ENCODE data around the gene DACH1. TPM values are rescaled to one million over a fixed set of nuclear protein-coding genes. Genes with fewer than 3 reads are reported as not detected.
"Not testable (repeated sequence)": the region's sequence is repeated elsewhere in the genome, so short reads cannot be mapped to it uniquely, and the experiment has no call there.

DACH1 gene
- polyA plus RNA-seq, 3 donors, result 0.03 to 0.69 (median 0.26) TPM

- intact Hi-C loops (cut with micrococcal nuclease), result no loop called here
- Histone ChIP-seq H3K4me1 (ENCODE audit: control insufficient read depth in 1 of 2, insufficient read depth in 2 of 2, low read length in 2 of 2) (no peaks in the 10 kb centered on the region), H3K4me2 (replicated peaks; ENCODE audit: extremely low read depth, low read length, poor library complexity, severe bottlenecking) (no peak overlapping the region), H3K9ac (ENCODE audit: insufficient read depth, low read length, poor library complexity, severe bottlenecking) (no peak overlapping the region), H3K36me3 (replicated peaks in 1 of 2; ENCODE audit: control insufficient read depth in 1 of 2, insufficient read depth in 2 of 2, low read length in 2 of 2) (no peaks in the 10 kb centered on the region), H2AFZ (ENCODE audit: insufficient read depth, low read depth, low read length, poor library complexity, severe bottlenecking) (no peak overlapping the region), H3K4me3 (replicated peaks in 1 of 3; ENCODE audit: low read depth in 2 of 3, low read length in 3 of 3) (no peak overlapping the region), H4K20me1 (ENCODE audit: insufficient read depth, low read length) (no peaks in the 10 kb centered on the region), H3K27me3 (ENCODE audit: control insufficient read depth in 2 of 2, insufficient read depth in 2 of 2, low read length in 2 of 2) (no peaks in the 10 kb centered on the region), H3K9me3 (replicated peaks in 1 of 2; ENCODE audit: control insufficient read depth in 1 of 2, insufficient read depth in 1 of 2, low read length in 2 of 2) (no peaks in the 10 kb centered on the region), H3K79me2 (ENCODE audit: insufficient read depth, low read length) (no peaks in the 10 kb centered on the region), H3K27ac (ENCODE audit: low read depth in 1 of 2, low read length in 2 of 2) (no peak overlapping the region)
- H3K27me3 Mint-ChIP-seq (ENCODE audit: low read depth in 3 of 3), result no peaks in the 10 kb centered on the region
- no peak for DNase-seq
- no peak overlapping the region for H3K4me3 Mint-ChIP-seq
- H3K27ac Mint-ChIP-seq, result no peak overlapping the region
- WGBS (ENCODE audit: insufficient coverage), result no CpG with 5 or more reads among the region's 2 CpGs
- TF ChIP-seq, protein P1, sequence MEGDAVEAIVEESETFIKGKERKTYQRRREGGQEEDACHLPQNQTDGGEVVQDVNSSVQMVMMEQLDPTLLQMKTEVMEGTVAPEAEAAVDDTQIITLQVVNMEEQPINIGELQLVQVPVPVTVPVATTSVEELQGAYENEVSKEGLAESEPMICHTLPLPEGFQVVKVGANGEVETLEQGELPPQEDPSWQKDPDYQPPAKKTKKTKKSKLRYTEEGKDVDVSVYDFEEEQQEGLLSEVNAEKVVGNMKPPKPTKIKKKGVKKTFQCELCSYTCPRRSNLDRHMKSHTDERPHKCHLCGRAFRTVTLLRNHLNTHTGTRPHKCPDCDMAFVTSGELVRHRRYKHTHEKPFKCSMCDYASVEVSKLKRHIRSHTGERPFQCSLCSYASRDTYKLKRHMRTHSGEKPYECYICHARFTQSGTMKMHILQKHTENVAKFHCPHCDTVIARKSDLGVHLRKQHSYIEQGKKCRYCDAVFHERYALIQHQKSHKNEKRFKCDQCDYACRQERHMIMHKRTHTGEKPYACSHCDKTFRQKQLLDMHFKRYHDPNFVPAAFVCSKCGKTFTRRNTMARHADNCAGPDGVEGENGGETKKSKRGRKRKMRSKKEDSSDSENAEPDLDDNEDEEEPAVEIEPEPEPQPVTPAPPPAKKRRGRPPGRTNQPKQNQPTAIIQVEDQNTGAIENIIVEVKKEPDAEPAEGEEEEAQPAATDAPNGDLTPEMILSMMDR (IDR thresholded peaks at IDR 0.05), result no peak
- H3K36me3 Mint-ChIP-seq, result no peaks in the 10 kb centered on the region
- no peaks in the 10 kb centered on the region for H3K9me3 Mint-ChIP-seq
- peaks cover 3% of the 10 kb centered on the region for H3K4me1 Mint-ChIP-seq
These were observed 81.6 kb downstream of the DACH1 start for GRCh38 chr13:71785361-71785760.

DNA sequence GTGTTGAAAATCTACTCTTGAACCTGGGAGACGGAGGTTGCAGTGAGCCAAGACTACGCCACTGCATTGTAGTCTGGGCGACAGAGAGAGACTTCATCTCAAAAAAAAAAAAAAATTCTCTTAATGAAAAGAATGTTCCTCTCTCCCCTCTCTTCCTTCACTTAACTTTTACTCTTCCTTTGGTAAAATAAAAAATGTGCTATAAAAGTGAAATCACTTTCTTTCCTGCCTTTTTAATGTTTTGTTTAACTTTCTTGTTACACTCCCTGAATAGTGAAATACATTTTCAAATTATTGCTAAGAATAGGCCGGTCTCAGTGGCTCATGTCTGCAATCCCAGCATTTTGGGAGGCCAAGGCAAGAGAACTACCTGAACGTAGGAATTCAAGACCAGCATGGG lies 86.5 kb downstream of the DACH1 start:
- Histone ChIP-seq H2AFZ (ENCODE audit: insufficient read depth, low read depth, low read length, poor library complexity, severe bottlenecking) (no peak overlapping the region), H3K9me3 (replicated peaks in 1 of 2; ENCODE audit: control insufficient read depth in 1 of 2, insufficient read depth in 1 of 2, low read length in 2 of 2) (no peaks in the 10 kb centered on the region), H3K36me3 (replicated peaks in 1 of 2; ENCODE audit: control insufficient read depth in 1 of 2, insufficient read depth in 2 of 2, low read length in 2 of 2) (no peaks in the 10 kb centered on the region), H4K20me1 (ENCODE audit: insufficient read depth, low read length) (no peaks in the 10 kb centered on the region), H3K27ac (ENCODE audit: low read depth in 1 of 2, low read length in 2 of 2) (no peak overlapping the region), H3K4me2 (replicated peaks; ENCODE audit: extremely low read depth, low read length, poor library complexity, severe bottlenecking) (no peak overlapping the region), H3K4me1 (ENCODE audit: control insufficient read depth in 1 of 2, insufficient read depth in 2 of 2, low read length in 2 of 2) (peaks cover 3 to 13% of the 10 kb centered on the region in 2 donors), H3K4me3 (replicated peaks in 1 of 3; ENCODE audit: low read depth in 2 of 3, low read length in 3 of 3) (no peak overlapping the region), H3K79me2 (ENCODE audit: insufficient read depth, low read length) (no peaks in the 10 kb centered on the region), H3K9ac (ENCODE audit: insufficient read depth, low read length, poor library complexity, severe bottlenecking) (no peak overlapping the region), H3K27me3 (ENCODE audit: control insufficient read depth in 2 of 2, insufficient read depth in 2 of 2, low read length in 2 of 2) (no peaks in the 10 kb centered on the region)
- TF ChIP-seq, protein P1 (IDR thresholded peaks at IDR 0.05), result no peak
- H3K27me3 Mint-ChIP-seq (ENCODE audit: low read depth in 3 of 3), result no peaks in the 10 kb centered on the region
- intact Hi-C loops (cut with micrococcal nuclease), result no loop called here
- H3K4me3 Mint-ChIP-seq, result no peak overlapping the region
- DNase-seq, result no peak
- no CpG with 5 or more reads among the region's 5 CpGs for WGBS (ENCODE audit: insufficient coverage)
- peaks cover 11% of the 10 kb centered on the region for H3K4me1 Mint-ChIP-seq
- no peaks in the 10 kb centered on the region for H3K9me3 Mint-ChIP-seq
- no peak overlapping the region for H3K27ac Mint-ChIP-seq
- no peaks in the 10 kb centered on the region for H3K36me3 Mint-ChIP-seq

DNA sequence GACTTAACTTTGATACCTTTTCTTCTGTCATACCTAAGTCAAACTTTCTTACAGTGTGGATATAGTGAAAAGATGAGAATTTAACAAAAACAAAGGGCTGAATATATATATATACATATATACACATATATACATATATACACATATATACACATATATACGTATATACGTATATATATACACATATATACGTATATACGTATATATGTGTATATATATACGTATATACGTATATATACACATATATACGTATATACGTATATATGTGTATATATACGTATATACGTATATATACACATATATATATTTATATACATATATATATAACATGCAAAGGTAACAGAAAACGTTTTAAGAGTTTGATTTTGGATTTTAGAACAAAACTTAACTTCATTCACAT lies 88.0 kb downstream of the DACH1 start:
- H3K27ac ChIP-seq (ENCODE audit: low read depth in 1 of 2, low read length in 2 of 2); H3K9me3 Mint-ChIP-seq; H2AFZ ChIP-seq (ENCODE audit: insufficient read depth, low read depth, low read length, poor library complexity, severe bottlenecking); H3K27ac Mint-ChIP-seq; intact Hi-C loops (cut with micrococcal nuclease); H3K36me3 Mint-ChIP-seq; H3K4me3 ChIP-seq (replicated peaks in 1 of 3; ENCODE audit: low read depth in 2 of 3, low read length in 3 of 3); H3K9ac ChIP-seq (ENCODE audit: insufficient read depth, low read length, poor library complexity, severe bottlenecking); H3K4me2 ChIP-seq (replicated peaks; ENCODE audit: extremely low read depth, low read length, poor library complexity, severe bottlenecking); H3K36me3 ChIP-seq (replicated peaks in 1 of 2; ENCODE audit: control insufficient read depth in 1 of 2, insufficient read depth in 2 of 2, low read length in 2 of 2); DNase-seq; H3K27me3 ChIP-seq (ENCODE audit: control insufficient read depth in 2 of 2, insufficient read depth in 2 of 2, low read length in 2 of 2); H3K4me3 Mint-ChIP-seq; H3K79me2 ChIP-seq (ENCODE audit: insufficient read depth, low read length); H3K9me3 ChIP-seq (replicated peaks in 1 of 2; ENCODE audit: control insufficient read depth in 1 of 2, insufficient read depth in 1 of 2, low read length in 2 of 2); H3K27me3 Mint-ChIP-seq (ENCODE audit: low read depth in 3 of 3); H4K20me1 ChIP-seq (ENCODE audit: insufficient read depth, low read length): not testable (repeated sequence)
- H3K4me1 Mint-ChIP-seq, result peaks cover 13% of the 10 kb centered on the region
- WGBS (ENCODE audit: insufficient coverage), result no CpG with 5 or more reads among the region's 11 CpGs
- H3K4me1 ChIP-seq (ENCODE audit: control insufficient read depth in 1 of 2, insufficient read depth in 2 of 2, low read length in 2 of 2), result peaks cover 3 to 13% of the 10 kb centered on the region in 2 donors

All from CD14-positive monocyte (primary cell).